H1 (cell line): Measurements from ENCODE around the gene CES4A.

Experiments used
- ATF2 ChIP-seq: IDR thresholded peaks from 2 replicates; pipeline ENCODE4 v1.6.1; 2012; ENCODE audit warnings: low read length, inconsistent platforms
- CTCF ChIP-seq, 3 experiments: IDR thresholded peaks; 1 replicate in 2 of 3; 2 replicates in 1 of 3; pipeline versions ENCODE4 v1.5.1 to v1.6.1; 2011; ENCODE audit warnings: low read length in 3 of 3, mild to moderate bottlenecking in 3 of 3, inconsistent platforms in 2 of 3, low read depth in 1 of 3, moderate library complexity in 1 of 3; ENCODE audit not compliant: insufficient read depth in 1 of 3; ENCODE audit errors: control extremely low read depth in 1 of 3
- POLR2A ChIP-seq, 2 experiments: IDR thresholded peaks; 1 replicate in 1 of 2; 2 replicates in 1 of 2; pipeline ENCODE4 v1.6.1; 2011; ENCODE audit warnings: low read depth in 2 of 2, low read length in 2 of 2, mild to moderate bottlenecking in 2 of 2; ENCODE audit errors: control extremely low read depth in 1 of 2
- SIN3A ChIP-seq, 2 experiments: IDR thresholded peaks in 1 of 2; conservative IDR thresholded peaks in 1 of 2; 2 replicates each; pipeline ENCODE4 v1.6.1; 2011 to 2012; ENCODE audit warnings: low read length in 2 of 2, improper control_type of control experiment in 1 of 2, low read depth in 1 of 2, mild to moderate bottlenecking in 1 of 2
- SP1 ChIP-seq: IDR thresholded peaks from 2 replicates; pipeline ENCODE4 v1.6.1; 2011; ENCODE audit warnings: low read depth, low read length
- SUZ12 ChIP-seq: fragments of 200-600 bp; sonication (generic); IDR thresholded peaks from 2 replicates; pipeline ENCODE4 v1.6.1; 2012; ENCODE audit warnings: mild to moderate bottlenecking, inconsistent platforms, low read length, moderate library complexity, mixed read lengths
- TAF1 ChIP-seq: IDR thresholded peaks from 2 replicates; pipeline ENCODE4 v1.6.1; 2011; ENCODE audit warnings: mild to moderate bottlenecking, low read depth, low read length
- ZNF274 ChIP-seq: IDR thresholded peaks from 2 replicates; pipeline ENCODE4 v1.7.0; 2012; ENCODE audit warnings: low read length, borderline replicate concordance; ENCODE audit errors: extremely low read depth

GRCh38 chr16:67017421-67017750 lies 29.0 kb downstream of the CES4A start:
- TF ChIP-seq SP1 = no peak
- TF ChIP-seq POLR2A (IDR thresholded peaks at IDR 0.05; ENCODE audit: control extremely low read depth in 1 of 2, low read depth in 2 of 2, low read length in 2 of 2) = no peak
- no peak for TF ChIP-seq SUZ12
- no peak for TF ChIP-seq TAF1
- TF ChIP-seq ZNF274 = no peak
- no peak for TF ChIP-seq CTCF (IDR thresholded peaks at IDR 0.05; ENCODE audit: control extremely low read depth in 1 of 3, insufficient read depth in 1 of 3, low read depth in 1 of 3, low read length in 3 of 3)
- no peak for TF ChIP-seq SIN3A (conservative IDR thresholded peaks at IDR 0.05 in 1 of 2, IDR thresholded peaks at IDR 0.05 in 1 of 2; ENCODE audit: low read depth in 1 of 2, low read length in 2 of 2)
- TF ChIP-seq ATF2 = no peak
